Heart left ventricle (tissue), 13 donors: ENCODE results near the gene IKZF3.

Source experiments
- CTCF ChIP-seq, 12 donors: fragments of 200-600 bp; sonication (generic) in 4 of 12; IDR thresholded peaks; one replicate each; pipeline versions ENCODE4 v1.5.0 to v1.8.0; 2018 to 2022; ENCODE audit warnings: antibody characterized with exemption in 12 of 12, mild to moderate bottlenecking in 5 of 12
- POLR2A ChIP-seq, 2 donors: fragments of 450-650 bp; IDR thresholded peaks; one replicate each; pipeline ENCODE4 v1.6.1; 2017; ENCODE audit warnings: antibody characterized with exemption in 2 of 2, mild to moderate bottlenecking in 2 of 2, moderate library complexity in 2 of 2
- donor health status: ischemic (EF 13 %, LVEDD 7.1; RV severe dilation, severe dysfunction).
- donor health status: DM: no; HTN: yes; CAD: no.
- donor health status: DM: no; HTN: no; CAD: no.
- donor health status: ischemic (EF 25% LVEDD 6.9; RV normal size, moderate dysfunction).
- donor health status: ischemic (EF 25% LVEDD 5.7; RV mildly dilated, moderate dysfunction).
- donor health status: ischemic (EF 35%, LVEDD 5.7; RV mildly dilated, moderate dysfunction).
- donor health status: nonischemic (EF 11% LVEDD 7.7; RV severe dilation, severe dysfunction).
- donor health status: DM: yes; HTN: yes; CAD: no.
- donor health status: PGD.
- donor health status: ischemic (EF 29% LVEDD 5.4; RV normal size, mild dysfunction).
- donor health status: nonischemic (EF 23%, LVEDD 6.1; RV moderate dilation, normal function).

- TF ChIP-seq CTCF (IDR thresholded peaks at IDR 0.05) (no peak), POLR2A (IDR thresholded peaks at IDR 0.05) (no peak)
Measured at GRCh38 chr17:39714234-39714633, 149.9 kb downstream of the IKZF3 start.
